Myocyte (in vitro differentiated cells): Measurements from ENCODE around the gene MYLK4. TPM values are rescaled to one million over a fixed set of nuclear protein-coding genes. Genes with fewer than 3 reads are reported as not detected.
A peak's percentile ranks its signal among the peaks of the same experiment; 100 is the strongest.

ENCODE experiments used
- DNase-seq: peaks from one replicate; pipeline ENCODE4 v3.0.0-alpha.2; 2012; ENCODE audit warnings: low read depth
- total RNA-seq: library from RNA; depleted of rRNA; stranded (reverse); fragments of >200 nt; gene quantifications from 2 replicates; pipeline ENCODE4 v1.2.3, GENCODE V29; 2014

MYLK4 gene
- total RNA-seq, 1 donor from 2014 or later, result 9.4 TPM

DNA sequence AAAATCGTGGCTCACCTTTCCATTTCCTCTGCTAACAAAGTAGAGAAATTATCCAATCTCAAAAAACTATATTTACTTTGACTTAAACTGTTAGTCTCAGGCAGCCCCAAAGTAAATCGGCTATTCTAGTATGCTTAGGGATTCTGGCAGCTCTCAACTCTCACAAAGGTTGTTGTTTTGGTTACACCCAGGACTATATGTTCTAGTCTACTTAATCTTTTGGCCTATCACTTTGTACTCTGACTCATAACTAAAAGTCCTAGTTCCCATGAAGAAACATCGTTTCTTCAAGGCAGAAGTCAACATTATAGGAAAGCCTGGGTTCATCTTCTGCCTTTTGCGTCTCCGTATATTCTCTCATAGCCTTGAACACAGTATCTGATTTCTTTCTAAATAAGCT is 42.3 kb downstream of the MYLK4 start:
- no peak for DNase-seq

DNA sequence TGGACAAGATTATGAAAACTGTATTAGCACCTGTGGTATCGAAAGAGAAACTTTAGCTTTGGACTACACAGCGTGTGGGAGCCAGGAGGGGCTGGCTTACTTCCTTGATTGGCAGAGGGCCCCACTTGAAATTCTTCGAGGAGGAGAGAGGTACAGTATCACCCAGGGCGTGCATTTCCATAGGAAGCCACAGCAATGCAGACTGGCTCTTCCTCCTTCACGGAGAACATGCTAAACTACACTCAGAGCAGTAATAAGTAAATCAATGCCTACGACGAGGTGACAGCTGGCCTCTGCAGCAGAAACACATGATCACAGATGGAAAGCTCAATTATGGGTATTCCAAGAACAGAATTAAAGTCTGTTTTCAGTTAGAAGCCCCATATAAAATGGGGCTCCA is 44.2 kb downstream of the MYLK4 start:
- DNase-seq, result no peak

DNA sequence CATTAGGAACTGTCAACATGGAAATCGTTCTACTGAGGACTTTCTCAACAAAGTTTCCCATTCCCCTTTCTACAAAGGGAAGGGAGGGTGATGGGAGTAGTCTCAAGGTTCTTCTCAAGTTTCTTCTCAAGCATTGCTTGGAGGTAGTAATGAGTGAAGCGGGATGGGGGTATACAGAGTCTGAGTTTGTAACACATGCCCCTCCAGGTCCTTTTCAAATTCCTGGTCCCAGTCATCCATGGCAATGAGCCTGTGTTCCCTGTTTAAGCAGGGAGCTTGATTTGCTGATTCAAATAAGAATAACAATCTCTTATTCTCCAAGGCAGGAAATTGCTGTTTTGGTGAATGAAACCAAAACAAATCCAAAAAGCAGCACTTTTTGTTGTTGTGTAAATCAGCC is 45.5 kb downstream of the MYLK4 start:
- DNase-seq, result no peak

DNA sequence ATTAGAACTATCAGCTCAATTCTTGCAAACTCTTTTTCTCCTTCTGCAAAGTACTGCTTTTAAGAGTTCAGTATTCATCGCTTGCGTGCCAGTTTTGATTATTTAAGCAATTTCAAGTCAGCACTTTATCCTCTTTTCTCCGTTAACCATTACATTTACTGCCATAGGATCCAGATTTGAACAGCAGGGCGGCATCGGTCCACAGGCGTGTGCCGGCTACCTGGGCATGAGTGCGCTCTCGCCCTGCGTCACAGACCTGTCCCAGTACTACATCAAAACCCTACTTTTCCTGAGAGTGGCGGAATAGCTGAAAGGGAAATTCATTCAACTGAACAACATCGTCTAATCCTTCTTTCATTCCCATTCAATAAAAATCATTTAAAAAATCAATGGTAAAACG is 53.4 kb downstream of the MYLK4 start:
- DNase-seq, result no peak

DNA sequence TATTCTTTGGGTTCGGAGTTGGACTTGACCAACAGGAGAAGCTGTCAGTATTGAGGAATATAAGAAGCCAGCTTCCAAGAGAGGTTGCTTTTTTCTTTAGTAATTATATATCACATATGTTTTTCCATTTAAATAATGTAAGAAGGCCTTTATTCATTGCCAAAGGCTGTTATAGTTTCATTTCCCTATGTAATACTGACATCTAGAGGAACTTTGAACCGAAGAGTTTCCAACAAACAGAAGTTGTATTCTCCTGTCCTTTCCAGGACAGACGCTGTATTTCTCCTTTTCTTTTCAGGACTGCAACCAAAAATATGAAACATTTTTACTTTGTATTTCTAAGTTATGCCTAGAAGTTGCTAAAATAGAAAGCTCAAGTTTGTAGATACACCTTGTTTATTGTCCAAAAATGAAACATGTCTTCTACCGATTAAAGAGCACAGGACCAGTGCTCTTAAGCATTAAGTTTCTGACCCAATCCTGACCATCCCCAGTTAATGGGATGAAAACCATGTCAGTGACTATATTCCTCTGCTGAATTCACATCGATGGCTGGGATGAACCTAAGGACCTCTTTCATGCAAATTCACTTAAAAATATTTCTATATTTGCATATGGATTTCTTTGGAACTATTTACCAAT is 55.1 kb downstream of the MYLK4 start:
- peak; percentile 48 for DNase-seq

DNA sequence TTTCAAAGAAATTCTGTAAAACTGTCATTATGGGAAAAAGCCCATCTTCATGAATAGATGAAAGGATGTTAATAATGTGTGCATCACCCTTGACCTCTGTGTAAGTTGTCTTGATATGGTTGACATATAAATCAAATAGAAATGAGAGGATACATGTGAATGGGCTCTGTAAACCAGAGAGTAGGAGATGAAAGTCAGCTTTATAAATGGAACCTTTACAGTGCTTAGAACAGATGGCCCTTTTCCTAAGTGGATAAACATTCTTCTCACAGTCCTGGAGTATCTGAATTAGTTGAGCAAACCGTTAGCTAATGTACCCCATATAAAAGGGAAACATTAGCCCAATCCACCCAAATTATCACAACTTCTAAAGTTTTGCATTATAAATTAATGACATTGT is 57.5 kb downstream of the MYLK4 start:
- DNase-seq, result no peak

DNA sequence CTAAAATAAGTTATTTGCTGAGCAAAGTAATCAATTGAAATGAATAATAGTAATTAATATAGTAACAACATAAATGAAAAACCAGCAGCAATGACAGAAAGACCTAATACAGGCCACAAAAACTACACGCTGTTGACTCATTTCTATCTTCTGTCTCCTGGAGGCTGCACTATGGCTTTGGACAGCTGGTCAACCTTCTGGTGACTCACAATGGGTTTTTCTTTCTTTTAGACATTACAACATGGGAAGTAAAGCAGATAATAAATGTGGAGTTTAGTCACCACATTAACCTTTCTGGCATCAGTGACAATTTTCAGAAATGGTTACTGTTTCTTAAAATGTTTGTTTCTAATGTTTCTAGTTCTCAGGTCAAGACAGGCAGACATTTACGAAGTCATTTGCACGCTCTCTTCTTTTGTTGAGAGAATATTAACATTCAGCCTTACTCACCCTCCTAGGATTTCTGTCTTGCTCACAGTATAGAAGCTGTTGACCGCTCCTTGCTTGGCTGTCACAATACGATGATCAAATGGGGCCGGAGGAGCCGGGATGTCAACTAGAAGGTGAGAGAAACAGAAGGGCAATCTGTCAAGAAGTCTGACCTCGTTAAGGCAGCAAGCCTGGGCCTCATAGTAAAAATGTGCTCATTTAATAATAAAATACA is 62.2 kb downstream of the MYLK4 start:
- peak; percentile 91 for DNase-seq

DNA sequence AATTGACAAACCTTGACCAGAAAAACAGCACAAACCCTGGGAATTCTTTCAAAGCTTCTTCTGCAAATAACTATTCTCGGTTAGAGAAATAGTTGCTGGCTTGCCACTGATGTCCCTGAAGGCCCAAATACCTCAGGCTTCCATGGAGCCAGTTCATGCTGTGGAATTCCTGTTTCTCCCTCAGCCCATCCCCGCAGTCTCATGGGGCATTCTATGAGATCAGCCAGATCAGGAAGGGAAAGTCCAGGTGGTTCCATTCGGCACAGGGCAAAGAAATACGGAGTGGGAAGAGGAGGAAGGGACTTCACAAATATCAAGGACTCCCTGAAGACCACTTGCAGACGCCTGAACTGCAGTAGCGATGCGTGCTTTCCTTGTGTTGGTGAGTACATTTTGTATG is 63.3 kb downstream of the MYLK4 start:
- peak; percentile 59 for DNase-seq

DNA sequence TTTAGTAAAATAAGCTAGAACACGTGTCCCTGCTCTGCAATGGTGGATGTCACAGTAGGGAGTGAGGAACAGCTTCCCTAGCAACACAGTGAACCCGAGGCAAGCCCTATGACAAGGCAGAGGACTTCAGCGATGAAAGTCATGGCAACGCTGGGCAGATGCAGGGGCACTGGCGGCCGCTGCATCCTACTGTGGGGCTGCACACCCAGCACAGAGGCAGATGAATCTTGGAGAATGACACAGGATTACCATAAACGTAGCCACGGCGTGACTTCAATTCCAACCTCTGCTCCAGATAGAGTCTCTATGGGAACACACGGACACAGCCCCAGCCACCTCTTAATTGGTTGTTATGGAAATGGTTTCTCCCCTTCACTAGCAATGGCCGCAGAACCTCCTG is 64.2 kb downstream of the MYLK4 start:
- no peak for DNase-seq

DNA sequence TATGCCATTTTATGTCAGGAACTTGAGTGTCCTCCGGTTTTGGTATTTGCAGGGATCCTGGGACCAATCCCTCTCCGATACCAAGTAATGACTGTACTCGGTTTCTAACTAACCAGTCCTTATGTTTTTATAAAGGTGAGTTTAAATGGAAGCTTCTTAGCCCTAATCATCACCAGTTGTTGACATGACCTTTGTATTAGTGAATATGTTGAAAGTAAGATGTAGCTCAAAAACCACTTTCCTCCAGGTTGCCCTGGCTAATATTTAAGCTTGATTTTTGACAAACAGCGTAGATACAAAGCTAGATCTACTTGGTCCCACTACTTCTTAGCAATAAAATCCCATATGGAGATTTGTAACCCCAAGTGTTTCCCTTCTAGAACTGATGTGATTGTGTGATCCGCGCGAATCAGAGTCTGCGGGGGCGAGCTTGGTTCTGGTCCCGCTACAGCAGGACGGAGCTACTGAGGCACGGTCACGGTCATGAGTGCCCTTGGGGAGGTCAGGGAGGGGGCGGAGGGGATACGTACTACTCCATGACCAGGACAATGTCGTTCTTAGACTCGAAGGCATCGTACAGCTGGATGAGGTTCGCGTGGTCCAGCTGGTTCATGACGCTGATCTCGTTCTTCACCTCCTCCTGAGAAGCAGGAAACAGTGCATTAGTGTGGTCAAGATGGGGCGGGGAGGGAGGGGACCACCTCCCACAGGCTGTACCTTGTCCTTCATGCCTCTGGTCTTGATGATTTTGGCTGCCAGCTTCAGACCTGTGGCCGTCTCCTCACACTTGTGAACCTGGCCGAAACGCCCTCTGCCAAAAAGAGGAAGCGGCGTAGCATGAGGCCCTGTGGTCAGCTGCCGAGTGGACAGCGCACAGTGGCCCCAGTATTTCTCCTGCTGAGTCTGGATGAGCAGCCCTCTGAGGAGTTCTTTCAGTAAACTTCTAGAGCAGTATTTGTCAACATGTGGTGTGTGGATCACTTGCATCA is 65.7 kb downstream of the MYLK4 start:
- no peak for DNase-seq

DNA sequence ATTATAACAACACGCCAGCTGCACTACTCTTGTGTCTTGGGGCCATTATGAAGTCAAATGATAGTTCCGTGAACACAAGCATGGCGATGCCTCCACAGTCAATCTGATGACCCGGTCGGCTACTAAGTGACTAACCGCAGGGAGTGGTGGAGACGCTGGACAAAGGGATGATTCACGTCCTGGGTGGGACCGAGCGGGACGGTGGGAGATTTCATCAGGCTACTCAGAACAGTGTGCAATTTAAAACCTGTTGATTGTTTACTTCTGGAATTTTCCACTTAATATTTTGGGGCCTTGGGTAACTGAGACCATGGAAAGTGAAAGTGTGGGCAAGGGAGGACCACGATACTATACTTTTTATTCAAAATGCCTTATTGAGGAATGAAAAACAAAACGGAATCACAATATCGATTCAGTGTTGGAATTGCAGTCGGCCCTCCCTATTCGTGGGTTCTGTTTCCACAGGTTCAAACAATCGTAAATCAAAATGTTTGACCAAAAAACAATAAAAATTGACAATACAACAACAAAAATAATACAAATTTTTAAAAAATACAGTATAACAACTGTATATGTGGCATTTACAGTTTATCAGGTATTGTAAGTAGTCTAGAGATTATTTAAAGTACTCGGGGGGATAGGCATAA is 66.5 kb downstream of the MYLK4 start:
- DNase-seq, result peak; percentile 29

DNA sequence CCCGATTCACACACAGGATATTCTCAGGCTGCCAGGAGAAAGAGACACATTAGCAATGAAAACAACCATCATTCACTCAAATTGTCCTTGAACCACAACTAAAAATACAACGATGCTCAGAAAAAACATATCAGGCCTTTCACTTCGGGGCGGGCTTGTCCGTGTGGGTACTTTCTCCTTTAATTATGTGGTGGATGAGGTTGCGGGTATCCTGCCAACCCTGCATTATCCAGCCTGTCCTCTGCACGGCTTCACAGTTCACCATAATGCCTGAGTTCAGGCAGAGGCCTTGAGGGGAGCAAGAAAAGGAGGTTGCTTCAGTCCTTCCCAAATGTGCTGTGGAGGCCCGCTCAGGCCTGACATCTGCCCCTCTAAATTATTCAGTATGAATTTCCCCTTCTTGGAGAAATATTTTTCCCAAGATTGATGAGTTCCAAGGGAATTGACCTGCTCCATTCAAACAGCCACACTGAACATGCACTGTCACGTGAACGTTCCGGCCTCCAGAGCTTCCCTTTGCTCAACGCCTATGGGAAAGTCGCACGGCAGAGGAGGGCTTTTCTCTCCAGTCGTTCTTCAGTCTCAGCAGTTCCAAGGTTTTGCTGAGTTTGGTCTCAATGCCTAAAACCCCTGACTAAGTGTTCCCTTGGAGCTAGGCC is 70.3 kb downstream of the MYLK4 start:
- no peak for DNase-seq

DNA sequence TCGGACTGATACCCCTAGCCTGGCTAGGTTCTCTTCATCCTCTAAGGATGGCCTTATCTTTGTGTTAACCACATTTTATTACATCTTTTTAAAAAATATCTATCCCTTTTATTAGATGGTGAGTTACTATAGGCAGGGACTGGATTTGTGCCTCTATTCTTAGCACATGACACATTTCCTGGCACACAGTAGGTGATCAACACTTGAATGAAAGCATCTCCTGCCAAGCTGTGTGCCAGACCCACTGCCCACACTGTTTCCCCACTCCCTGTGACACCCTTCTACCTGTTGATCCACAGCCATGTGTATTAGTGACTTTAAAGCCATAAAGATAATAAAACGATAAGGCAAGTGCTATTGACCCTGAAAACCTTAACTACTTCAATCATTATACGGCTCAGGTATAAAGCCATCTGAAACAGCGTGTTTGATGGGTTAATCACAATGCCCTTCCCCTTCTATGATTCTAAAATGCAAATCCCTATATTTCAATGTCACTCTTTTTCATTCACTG is 73.6 kb downstream of the MYLK4 start:
- no peak for DNase-seq

DNA sequence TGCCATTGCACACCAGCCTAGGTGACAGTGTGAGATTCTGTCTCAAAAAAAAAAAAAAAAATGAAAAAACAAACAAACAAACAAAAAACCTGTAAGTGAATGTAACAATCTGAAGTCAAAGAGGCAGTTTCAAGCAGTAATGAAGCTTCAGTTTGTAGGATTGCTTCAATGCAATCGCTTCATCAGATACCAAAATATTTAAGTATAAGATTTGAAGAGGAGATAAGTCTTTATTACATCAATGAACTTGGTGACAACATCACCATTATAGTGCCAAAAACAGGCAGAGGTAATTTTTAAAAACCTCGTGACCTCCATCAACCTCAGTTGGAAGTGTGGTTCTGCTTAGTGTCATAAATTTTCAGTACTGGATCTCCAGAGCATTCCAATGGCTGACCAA is 74.7 kb downstream of the MYLK4 start:
- DNase-seq, result no peak

DNA sequence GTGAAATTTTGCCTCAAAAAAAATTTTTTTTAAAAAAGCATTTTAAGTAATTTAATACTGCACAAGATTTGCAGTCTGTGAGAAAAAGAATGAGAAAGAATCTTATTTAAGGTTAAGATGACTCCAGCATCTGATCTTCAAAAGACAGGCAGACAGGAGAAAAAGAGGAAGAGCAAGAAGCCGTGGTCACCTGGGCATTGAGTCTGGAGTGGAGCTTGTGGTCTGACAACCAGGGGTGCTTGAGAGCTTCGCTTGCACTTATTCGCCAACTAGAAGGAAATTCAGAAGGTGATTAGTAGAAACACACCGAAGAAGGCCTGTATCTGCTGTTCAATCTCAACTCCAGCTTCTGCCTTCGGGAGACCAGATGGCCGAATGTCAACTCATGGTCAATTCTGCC is 75.9 kb downstream of the MYLK4 start:
- DNase-seq, result no peak

DNA sequence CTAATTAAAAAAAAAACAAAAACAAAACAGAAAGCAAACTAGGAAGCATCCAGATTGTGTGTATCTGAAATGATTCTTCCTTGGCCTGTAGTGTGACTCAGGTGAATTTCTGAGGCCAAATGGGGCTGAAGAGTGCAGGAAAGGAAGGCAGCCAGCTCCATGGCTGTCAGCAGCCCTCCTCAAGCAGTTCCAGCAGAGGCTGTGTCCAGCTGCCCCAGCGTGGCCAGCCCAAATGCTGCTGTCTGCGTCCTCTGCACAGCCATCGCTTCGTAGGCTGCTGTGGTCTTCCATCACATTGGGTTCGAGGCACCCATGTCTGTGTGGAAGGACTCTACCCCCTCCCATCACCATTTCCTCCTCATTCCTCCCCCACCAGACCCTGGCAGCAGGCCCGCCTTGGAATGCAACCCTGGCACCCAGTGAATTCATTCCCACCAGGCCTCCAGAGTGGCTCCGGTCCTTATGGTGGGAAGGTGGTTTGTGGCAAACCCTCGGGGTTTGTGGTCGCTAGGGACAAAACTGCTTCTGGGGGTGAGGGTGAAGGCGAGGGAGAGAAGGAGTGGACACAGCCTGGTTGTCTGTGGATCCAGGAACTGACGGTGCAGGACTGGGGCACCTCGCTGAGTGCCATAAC is 81.5 kb downstream of the MYLK4 start:
- DNase-seq, result peak; percentile 82

DNA sequence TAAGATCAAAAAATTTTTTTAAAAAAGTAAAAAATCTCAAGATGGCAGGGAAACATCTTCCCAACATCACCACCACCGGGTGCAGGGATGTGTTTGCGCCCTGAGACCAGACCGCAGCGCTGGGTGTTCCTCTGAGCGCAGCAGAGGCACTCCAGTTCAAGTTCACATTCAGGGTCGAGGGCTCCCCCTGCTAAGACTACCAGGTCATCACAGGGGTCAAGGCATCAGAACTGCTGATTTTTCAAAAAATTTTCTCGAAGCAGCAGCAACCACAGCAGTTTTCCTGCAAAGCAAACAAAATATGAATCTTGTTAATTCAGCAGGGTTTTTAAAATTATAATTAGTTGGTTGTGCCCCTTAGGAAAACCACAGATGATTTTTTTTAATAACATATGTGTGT is 83.1 kb downstream of the MYLK4 start:
- DNase-seq, result no peak

DNA sequence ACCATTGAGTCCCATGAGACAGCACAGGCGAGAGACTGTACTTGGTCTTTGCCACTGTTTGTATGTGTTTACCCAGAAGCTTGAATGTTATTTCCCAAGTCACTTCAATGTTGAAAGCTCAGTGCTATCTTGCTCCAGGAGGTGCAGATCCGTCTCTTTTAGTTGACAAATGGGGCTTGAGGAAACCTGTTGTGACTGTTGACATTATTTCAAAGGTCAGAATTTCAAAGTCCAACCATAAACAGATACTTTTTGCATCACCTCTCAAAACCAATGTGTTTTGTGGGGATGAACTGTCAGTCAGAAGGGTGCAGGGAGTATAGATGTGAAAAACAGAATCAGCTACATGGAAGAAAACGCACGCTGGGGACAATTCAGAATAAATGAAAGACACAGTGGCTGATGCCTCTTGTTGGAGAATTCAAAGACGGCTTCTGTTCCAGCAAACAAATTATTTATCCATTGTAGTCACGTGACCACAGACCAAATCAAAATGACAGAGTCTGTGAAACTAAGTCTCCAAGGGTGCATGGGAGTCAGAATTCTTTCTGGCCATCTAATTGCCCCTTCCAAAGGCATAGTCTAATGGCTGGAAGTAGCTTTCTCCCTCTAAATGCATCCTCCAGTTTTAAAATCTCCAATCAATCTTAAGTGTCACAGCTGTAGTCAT is 83.7 kb downstream of the MYLK4 start:
- DNase-seq, result no peak

DNA sequence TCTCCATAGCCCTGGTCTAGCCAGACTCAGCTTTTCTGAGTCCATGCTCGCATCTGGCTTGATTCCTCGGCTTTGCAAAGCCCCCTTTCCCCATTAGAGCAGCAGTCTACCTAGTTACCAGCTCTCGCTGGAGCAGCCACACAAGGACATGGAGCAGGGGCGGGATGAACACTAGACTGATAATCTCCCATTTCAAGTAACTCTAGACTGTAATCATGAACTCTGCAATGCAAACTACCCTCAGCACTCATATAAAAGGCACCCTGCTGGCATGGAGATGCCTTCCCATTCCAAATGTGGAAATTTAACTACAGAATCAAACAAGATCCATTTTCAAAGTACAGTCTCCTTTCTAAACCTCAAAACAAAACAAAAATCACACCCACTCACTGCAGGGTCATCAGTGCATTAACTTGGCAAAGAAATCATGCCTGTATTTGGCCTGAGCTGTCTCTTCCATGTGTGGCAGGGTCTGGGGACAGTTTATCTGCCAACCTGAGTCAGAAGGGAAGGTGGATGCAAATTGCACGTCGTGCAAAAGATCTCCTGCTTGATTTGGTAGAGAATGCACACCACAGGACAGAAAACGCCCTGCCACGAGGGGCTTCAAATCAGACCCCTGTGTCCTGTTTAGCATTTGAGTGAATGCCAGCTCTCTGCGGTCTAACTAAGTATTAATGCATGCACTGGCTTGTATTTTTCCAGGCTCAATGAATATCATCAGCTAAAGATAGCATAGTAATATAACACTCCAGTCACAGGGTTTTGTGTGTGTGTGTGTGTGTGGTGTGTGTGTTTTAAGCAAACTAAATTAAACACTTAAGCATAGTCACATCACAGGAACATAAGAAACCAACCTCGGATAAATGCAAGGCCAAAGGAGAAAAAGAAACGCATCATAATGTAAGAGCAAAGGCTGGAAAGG is 85.3 kb downstream of the MYLK4 start:
- DNase-seq, result peak; percentile 63
